ENCODE measurements around the gene BID.
A peak's percentile ranks its signal among the peaks of the same experiment; 100 is the strongest.

BID gene

DNA sequence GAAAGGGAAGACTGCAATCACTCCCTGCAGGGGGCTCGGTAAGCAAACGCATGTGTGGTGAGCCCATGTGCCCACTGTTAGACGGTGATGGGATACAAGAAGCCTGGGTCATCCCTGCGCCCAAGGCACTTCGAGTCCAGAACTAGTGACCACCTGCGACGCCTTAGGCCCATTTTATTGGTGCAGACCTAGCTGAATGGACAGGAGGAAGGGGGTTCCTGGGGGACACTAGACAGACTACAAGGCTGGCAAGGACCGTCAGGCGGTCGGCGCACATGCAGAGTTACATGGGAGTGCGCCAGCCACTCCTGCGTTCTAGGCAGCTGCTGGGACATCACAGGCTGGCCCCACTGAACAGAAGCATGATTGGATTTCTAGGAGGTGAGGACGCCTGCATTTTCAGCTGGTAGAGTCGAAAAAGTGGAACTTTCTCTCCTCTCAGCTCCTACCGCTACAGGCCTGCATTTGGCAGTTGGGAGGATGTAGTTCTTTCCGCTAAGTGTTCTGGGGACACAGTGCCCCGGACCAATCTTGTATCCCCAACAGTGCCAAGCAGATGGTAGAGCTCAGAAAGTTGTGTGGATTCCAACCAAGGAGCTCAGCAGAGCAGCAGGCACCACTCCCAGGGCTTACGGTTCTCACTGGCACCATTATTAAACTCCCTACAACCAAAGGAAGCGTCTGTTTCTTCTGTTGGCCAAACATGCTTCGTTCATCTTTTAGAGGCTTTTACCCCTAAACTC is 35.7 kb downstream of the BID start:
- DNase-seq (ENCODE audit: low read depth in 2 of 2): no peak

DNA sequence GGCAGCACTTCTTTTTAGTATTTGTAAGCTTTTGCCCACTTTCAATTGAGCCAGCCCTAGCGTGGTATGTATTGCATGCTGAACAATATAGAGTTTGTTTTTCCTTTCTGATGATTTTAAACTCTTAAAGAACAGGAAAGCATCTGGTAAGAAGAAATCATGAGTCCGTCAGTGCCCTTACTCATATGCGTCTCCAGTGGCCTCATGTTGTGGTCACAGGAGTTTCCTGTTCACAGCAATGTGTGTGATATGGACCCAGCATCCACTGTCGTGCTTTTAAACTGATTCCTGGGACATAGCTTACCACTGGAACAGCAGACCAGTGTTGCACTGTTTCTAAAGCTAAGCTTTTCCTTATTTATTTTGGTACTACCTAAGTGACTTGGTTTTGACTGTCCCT is 40.1 kb downstream of the BID start:
- DNase-seq (ENCODE audit: low read depth in 2 of 2): no peak

DNA sequence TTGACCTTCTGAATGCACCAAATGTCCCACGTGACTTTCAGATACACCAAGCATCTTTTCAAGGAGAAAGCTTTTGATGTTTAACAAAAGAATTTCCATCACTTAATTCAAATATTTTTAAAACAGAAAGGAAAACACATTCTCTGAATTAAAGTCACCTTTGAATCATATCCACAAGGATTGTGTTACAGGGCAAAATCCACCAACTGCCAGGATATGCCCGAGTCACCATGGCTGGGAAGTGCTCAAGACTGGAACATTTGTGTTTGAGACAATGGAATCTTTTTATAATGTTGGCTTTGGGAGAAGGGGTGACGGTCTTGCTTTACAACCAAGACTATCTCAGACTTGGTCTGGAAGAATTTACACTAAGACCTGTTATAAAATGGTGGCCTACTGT is 40.8 kb downstream of the BID start:
- no peak for DNase-seq (ENCODE audit: low read depth in 2 of 2)

DNA sequence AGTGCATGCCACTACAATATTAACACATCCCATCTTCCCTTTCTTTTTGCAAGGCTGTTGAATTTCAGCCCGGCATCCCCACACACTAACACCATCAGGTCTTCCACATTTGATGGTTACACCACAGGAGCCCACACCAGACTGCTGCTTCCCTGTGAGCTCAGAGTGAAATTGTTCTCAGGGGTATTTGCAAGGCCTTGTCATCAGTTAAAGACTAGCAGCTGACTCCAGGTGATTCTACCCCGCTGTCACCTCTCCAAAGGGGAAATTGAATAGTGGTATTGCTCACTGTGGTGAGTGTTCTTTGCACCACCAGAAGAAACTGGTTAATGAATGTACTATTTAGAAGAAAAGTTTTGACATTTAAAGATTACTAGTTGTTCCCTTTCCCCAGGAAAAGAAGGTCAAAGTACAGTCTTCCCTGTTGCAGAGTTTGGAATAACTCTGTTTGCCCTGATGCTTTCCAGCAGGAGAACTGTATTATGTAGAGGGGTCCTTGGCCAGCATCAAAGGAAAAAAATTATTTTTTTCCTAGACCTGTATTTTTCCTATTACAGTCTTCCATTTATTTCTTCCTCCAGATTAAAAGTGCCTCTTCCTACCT is 41.9 kb downstream of the BID start:
- no peak for DNase-seq (ENCODE audit: low read depth in 2 of 2)

DNA sequence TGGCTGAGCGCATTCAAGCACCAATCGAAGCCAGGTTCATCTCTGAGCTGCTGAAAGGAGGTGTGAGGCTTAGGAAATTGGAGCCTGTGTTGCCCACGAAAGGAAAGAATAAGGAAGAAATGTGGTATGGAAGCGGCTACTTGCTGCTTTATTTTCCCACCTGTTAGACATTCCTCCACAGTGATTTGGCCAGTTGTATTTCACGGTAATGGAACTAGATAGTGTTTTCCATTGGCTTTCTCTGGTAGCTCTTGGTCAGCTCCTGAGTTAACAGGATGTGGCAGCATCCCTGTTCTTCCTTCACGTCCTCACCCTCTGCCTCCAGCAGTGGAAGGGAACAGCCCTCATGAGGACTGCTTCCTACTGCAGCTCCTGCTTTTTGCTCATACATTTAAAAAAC is 44.7 kb downstream of the BID start:
- no peak for DNase-seq (ENCODE audit: low read depth in 2 of 2)

DNA sequence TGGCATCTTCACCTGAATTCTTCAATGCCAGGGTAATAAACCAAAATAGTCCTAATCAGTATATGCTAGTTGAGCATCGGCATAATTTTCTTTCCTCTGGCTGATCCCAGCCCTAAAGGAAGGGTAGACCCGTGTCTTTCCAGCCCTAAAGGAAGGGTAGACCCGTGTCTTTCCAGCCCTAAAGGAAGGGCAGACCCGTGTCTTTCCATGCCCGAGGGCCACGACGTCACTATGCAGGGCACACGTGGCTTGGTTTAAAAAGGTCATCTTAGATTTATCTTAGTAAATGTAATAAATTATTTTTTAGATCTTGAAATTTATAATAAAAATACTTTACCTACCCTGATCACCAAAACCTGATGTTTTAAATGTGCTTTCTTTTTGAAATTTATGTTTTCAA is 45.5 kb downstream of the BID start:
- DNase-seq (ENCODE audit: low read depth in 2 of 2): no peak

DNA sequence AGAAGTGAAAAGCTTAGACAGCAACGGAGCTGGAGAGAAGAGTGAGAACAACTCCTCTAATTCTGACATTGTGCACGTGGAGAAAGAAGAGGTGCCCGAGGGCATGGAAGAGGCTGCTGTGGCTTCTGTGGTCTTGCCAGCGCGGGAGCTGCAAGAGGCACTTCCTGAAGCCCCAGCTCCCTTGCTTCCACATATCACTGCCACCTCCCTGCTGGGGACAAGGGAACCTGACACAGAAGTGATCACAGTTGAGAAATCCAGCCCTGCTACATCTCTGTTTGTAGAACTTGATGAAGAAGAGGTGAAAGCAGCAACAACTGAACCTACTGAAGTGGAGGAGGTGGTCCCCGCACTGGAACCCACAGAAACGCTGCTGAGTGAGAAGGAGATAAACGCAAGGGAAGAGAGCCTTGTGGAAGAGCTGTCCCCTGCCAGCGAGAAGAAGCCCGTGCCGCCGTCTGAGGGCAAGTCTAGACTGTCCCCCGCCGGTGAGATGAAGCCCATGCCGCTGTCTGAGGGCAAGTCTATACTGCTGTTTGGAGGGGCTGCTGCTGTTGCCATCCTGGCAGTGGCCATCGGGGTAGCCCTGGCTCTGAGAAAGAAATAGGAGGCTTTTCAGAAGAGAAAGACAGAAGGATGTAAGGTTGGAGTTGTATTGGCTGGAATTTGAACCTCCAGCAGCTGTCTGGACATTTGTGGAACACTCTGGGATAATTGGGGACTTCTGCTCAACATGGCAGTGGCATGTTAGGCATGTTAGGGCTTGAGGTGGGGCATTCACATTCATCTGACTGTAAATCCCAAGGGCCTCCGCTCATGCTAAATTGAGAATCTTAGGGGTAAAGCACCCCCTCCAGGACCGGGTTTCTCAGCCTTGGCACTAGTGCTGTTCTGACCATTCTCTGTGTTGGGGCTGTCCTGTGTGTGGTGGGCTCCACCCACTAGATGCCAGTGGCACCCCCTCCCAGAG is 47.1 kb downstream of the BID start:
- no peak for DNase-seq (ENCODE audit: low read depth in 2 of 2)

DNA sequence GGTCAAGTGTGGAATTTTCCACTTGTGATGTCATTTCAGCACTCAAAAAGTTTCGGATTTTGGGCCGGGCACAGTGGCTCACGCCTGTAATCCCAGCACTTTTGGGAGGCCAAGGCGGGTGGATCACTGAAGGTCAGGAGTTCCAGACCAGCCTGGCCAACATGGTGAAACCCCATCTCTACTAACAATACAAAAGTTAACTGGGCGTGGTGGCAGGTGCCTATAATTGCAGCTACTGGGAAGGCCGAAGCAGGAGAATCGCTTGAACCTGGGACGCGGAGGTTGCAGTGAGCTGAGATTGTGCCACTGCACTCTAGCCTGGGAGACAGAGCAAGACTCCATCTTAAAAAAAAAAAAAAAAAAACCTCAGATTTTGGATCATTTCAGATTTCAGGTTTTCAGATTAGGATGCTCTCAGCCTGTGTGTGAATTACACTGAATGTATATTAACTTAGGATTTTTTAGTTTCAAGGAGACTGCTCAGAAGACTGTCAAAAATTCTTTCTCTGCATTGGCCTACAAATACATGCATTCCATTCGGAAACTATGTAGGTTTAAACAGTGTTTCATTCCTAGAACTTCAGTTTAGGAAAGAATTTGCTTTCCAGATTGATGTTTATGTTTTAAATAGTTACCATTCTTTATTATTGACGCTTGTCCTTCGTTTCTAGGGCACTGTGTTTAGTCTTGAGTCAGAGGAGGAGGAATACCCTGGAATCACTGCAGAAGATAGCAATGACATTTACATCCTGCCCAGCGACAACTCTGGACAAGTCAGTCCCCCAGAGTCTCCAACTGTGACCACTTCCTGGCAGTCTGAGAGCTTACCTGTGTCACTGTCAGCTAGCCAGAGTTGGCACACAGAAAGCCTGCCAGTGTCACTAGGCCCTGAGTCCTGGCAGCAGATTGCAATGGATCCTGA is 48.0 kb downstream of the BID start:
- no peak for DNase-seq (ENCODE audit: low read depth in 2 of 2)

DNA sequence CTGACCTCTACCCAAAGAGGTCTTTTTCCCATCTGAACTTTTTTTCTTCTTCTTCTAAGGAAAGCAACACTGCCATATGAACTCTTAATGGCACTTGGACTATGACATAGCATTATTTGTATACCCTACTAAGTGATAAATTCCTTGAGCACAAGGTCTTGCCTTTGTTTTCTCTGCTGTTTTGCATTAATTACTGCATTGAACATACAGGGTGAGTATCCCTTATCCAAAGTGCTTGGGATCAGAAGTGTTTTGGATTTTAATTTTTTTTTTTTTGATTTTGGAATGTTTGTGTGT is 48.8 kb downstream of the BID start:
- DNase-seq (ENCODE audit: low read depth in 2 of 2): no peak

DNA sequence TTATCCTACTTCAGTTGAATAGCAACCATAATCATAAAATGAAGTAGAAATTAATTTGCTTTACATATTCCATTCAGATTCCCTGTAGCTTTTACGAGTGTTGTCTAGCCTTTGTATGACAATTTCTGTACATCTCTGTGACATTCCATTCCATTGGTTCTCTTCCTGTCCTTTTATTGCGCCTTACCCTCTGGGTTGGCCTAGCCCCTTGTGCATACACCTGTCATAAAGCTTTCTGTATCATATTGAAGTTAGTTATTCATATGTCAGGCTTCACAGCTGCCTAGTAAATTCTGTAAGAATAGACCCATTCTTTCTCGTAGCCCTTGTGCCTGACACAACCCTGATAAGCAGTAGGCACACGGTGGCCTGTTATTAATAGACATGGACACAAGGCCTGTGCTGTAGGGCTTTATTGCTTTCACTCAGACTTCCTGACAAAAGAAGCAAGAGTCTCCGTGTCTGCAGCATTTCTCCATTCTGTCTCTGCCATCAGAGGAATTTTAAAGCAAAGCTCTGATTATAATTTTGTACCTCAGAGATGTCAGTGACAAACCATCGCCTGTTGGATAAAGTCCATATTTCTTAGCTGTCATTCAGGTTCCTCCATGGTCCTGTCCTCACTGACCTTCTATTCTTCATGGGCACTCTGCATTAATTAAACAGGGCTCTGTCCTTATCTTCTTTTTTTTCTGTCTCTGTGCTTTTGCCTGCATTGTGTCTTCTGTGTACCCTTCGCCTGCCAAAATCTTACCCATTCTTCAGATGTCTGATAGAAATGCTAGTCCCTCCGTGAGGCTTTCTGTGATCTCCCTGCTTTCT is 49.4 kb downstream of the BID start:
- no peak for DNase-seq (ENCODE audit: low read depth in 2 of 2)

DNA sequence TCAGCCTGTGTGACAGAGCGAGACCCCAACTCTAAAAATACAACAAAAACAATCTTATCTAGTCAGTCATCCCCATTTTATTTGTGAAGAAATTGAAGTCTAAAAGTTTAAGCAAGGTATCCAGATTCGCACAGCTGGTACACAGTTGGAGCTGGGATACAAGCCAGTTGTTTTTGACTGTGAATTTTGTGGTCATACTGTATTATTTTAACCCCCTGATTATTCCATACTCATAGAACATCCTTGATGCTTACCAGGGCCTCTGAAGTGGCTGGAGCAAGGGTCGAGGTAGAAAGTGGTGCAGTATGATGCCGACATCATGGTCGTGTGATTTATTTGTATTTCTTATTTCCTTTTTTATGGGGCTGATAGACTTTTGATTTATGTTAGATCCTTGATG is 50.0 kb downstream of the BID start:
- DNase-seq (ENCODE audit: low read depth in 2 of 2): no peak

DNA sequence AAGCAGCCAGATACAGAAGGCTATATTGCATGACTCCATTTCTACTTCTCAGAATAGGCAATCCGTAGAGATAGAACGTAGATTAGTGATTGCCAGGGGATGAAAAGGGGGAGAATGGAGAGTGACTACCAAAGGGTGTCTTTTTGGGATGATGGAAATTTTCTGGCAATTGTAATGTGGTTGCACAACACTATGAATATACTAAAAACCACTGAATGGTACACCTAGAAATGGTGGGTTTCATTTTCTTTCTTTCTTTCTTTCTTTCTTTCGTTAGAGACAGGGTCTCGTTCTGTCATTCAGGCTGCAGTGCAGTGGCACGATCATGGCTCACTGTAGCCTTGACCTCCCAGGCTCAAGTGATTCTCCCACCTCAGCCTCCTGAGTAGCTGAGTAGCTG is 54.4 kb downstream of the BID start:
- no peak for DNase-seq (ENCODE audit: low read depth in 2 of 2)

DNA sequence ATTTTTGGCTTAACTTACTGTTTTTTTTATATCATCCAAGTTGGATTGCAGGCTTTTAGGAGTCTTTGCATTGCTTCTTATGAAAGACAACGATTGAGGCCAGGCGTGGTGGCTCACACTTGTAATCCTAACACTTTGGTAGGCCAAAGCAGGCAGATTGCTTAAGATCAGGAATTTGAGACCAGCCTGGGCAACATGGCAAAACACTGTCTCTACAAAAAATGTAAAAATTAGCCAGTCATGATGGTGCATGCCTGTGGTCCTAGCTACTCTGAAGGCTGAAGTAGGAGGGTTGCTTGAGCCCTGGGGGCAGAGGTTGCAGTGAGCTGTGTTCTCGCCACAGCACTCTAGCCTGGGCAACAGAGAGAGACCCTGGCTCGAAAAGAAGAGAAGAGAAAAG is 56.6 kb downstream of the BID start:
- DNase-seq (ENCODE audit: low read depth in 2 of 2): no peak

DNA sequence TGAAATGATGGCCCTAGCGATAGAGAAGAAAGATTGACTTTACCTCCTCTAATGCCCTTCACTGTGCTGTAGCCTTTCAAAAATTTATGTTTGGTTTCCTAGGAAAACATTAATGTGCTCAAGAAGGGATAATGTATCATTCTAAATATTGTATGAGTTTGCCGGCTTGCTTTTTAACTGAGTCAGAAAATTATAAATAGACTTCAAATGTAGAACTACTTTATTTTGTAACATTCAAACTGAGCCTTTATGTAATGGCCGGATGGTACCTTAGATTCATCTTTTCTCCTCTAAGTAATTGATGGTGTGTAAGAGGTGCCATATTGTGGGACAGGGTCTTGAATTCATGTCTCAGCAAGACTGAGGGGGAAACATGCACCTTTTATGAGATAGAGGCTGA is 57.7 kb downstream of the BID start:
- DNase-seq (ENCODE audit: low read depth in 2 of 2): no peak

DNA sequence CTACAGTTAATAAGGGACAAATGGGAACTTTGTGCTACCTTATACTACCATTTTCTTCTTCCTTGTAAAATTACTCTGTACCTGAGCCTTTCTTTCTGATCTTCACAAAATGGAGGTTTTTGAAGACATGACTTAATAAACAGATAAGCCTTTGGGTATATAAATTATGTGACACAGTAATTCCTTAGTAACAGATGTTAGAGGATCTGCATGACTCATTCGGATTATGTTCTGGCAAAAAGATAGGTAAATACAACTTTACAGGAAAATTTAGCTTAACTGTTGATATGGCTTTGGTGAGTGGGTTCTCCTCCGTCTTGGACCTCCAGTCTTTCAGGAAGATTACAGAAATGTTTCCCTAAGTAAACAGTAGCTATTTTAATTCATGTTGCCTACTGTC is 61.8 kb downstream of the BID start:
- DNase-seq (ENCODE audit: low read depth in 2 of 2): no peak

DNA sequence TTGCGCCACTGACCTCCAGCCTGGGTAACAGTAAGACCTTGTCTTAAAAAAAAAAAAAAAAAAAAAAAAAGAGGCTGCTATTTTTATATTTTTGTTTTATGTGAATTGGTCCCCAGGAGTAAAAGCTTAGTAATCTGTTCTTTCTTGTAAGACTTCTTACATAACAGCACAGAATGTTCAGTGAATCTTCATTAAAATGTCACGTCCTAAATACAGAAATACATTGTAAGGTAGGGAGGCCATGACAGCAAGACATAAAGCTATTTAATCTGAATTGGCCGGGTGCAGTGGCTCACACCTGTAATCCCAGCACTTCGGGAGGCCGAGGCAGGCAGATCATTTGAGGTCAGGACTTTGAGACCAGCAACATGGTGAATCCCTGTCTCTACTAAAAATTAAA is 64.2 kb downstream of the BID start:
- no peak for DNase-seq (ENCODE audit: low read depth in 2 of 2)

DNA sequence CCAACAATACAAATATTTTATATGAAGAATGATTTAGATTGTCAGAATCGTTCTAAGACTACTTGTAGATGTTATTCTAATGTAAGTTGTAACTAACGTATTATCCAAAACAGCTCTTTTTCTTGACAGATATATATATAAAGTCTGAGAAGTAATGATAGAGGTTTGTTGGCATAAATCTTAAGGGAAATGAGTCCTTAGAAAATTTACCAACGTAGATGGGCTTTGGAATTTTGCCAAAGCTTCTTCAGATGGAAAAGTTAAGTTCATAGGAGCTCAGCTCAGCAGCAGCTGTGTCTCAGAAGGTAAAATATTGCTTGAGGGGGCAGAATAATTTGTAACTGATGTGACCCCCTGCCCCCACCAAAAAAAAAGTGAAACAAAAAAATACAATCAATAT is 66.7 kb downstream of the BID start:
- DNase-seq (ENCODE audit: low read depth in 2 of 2): no peak

DNA sequence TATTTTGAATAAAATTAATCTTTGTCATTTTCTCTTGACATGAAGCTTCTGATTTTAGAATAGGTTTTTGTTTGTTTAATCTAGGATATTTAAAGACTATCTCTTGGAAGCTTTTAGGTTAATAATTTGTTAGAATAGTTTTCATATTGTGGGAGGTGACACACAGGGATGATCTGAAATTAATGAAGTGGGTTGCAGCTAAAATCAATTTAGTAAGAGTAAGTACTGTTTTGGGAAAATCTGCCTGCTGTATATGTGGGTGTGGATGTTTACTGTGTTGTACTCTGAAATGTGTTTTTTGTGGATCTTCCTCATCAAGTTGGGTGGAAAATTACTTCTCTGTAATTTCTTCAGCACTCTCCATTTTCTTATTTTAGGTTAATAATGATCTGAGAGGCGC is 67.3 kb downstream of the BID start:
- no peak for DNase-seq (ENCODE audit: low read depth in 2 of 2)

DNA sequence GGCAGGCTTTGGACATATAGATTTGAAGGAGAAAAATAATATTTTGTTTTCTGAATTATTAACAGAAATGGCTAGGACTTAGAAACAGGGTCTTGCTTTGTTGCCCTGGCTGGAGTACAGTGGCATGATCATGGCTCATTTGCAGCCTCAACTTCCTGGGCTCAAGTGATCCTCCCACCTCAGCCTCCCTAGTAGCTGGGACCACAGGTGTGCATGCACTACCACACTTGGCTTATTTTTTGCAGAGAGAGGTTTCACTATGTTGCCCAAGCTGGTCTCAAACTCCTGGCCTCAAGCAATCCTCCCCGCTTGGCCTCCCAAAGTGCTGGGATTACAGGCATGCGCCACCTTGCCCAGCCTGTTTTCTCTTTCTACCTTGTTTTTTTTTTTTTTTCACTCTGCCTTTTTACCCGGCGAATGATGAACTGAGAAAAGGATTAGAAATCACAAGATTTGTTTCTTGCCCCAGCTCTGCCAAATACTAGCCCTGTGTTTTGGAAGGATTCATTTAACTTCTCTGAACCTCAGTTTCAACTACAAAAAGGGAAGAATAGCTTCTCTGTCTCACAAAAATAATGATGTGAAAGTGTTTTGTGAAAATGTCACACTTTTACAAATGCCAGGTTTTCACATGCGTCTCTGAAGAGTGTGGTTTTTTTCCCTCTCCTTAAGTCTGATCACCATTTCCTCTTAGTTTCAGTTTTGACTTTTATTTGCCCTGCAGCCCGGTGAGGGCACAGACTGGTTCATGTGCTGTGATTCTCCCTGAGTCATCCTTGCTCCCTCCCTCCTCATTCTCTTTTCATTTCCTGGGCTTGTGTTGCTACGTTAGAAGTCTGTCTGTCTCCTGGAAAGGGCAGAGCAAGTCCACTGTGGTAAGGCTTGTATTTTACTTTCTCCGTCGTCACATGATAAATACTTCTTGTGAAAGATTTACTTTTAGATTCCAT is 68.0 kb downstream of the BID start:
- peak; percentile 7 to 31 for DNase-seq (ENCODE audit: low read depth in 2 of 2)

DNA sequence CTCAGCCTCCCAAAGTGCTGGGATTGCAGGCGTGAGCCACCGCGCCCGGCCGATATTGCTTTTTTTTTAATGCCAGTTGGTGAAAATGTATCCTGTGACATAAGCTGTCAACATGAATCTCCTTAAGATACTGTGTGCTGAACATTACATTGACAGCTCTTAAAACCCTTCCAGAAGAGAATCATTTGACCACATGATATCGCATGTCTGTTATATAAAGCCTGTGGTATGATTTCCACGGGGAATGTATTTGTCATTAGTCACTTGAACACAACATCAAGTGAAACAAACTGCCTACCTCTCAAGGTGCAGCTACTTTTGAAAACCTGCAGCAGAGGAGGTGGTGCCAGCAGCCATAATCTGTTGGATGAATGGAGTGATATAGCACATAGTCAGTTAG is 68.7 kb downstream of the BID start:
- DNase-seq (ENCODE audit: low read depth in 2 of 2): no peak

All from stimulated activated CD4-positive, alpha-beta T cell treated with anti-CD3 and anti-CD28 coated beads, Interleukin-4, amount 100 ng/mL, for 48 hours (primary cell).